GM12878 (cell line): ENCODE results near the gene S100A6. TPM values are rescaled to one million over a fixed set of nuclear protein-coding genes. Genes with fewer than 3 reads are reported as not detected.

Experiments
- E2F8 ChIP-seq: fragments of 450-650 bp; IDR thresholded peaks from 2 replicates; pipeline ENCODE4 v1.6.1; 2018; ENCODE audit warnings: mild to moderate bottlenecking, low read depth, moderate library complexity; ENCODE audit not compliant: partially characterized antibody
- HDAC2 ChIP-seq: fragments of 200-600 bp; sonication (generic); IDR thresholded peaks from 2 replicates; pipeline ENCODE4 v1.6.1; 2017
- MTA3 ChIP-seq: IDR thresholded peaks from 2 replicates; pipeline ENCODE4 v1.6.1; 2012; ENCODE audit warnings: low read length, inconsistent platforms, borderline replicate concordance
- NR2F1 ChIP-seq: fragments of 450-650 bp; conservative IDR thresholded peaks from 2 replicates; pipeline ENCODE4 v1.6.1; 2017; ENCODE audit warnings: mild to moderate bottlenecking
- PBX3 ChIP-seq: IDR thresholded peaks from 2 replicates; pipeline ENCODE4 v1.6.1; 2011; ENCODE audit warnings: mild to moderate bottlenecking, low read depth, low read length, moderate library complexity; ENCODE audit not compliant: insufficient replicate concordance
- POLR2A ChIP-seq: IDR thresholded peaks from 2 replicates; pipeline ENCODE4 v1.6.1; 2011; ENCODE audit warnings: low read depth, mild to moderate bottlenecking, low read length
- SMC3 ChIP-seq: IDR thresholded peaks from 2 replicates; pipeline ENCODE4 v1.6.1; 2011; ENCODE audit warnings: low read length, improper control_type of control experiment, borderline replicate concordance
- STAT3 ChIP-seq: IDR thresholded peaks from 2 replicates; pipeline ENCODE4 v1.6.1; 2011; ENCODE audit warnings: low read depth, low read length, improper control_type of control experiment
- ZNF592 ChIP-seq: fragments of 450-650 bp; IDR thresholded peaks from 2 replicates; pipeline ENCODE4 v1.6.1; 2017; ENCODE audit warnings: mild to moderate bottlenecking, moderate library complexity
- ZNF687 ChIP-seq: fragments of 450-650 bp; IDR thresholded peaks from 2 replicates; pipeline ENCODE4 v1.6.1; 2017; ENCODE audit warnings: mild to moderate bottlenecking, moderate library complexity
- polyA plus RNA-seq, 11 experiments: library from polyadenylated mRNA; depleted of rRNA in 4 of 11; unstranded in 6 of 11; stranded (reverse) in 5 of 11; fragments of >200 nt; fragmentation: Nextera tagmentation in 4 of 11; fragmentation: Illumina TruSeq in 1 of 11; extraction: Ambion mirVana in 4 of 11; extraction: Trizol in 1 of 11; gene quantifications; 1 replicate in 1 of 11; 2 replicates in 10 of 11; pipeline versions ENCODE4 v1.2.1 to v1.2.3, GENCODE V29; 2011 to 2016; ENCODE audit warnings: inconsistent platforms in 2 of 11, missing spikeins in 2 of 11, low read depth in 1 of 11
- total RNA-seq, 4 experiments: library from RNA; depleted of rRNA in 3 of 4; stranded (reverse); fragments of >200 nt in 3 of 4; fragmentation: Illumina TruSeq in 1 of 4; extraction: Trizol in 1 of 4; gene quantifications; 2 replicates each; pipeline versions ENCODE4 v1.2.1 to v1.2.3, GENCODE V29; 2013 to 2021
- TF ChIP-seq, protein P1 (sequence below): IDR thresholded peaks from 2 replicates; pipeline ENCODE4 v1.6.1; 2012; ENCODE audit warnings: mild to moderate bottlenecking, low read depth, low read length
- TF ChIP-seq, protein P2 (sequence below): IDR thresholded peaks from 2 replicates; pipeline ENCODE4 v1.6.1; 2011; ENCODE audit warnings: low read depth, mild to moderate bottlenecking, low read length, moderate library complexity, borderline replicate concordance; ENCODE audit errors: extremely low read depth

S100A6 gene
- total and polyA plus RNA-seq, 10 of the 15 experiments (the other 5 are each of a cell fraction or from before 2014, with no cell fraction given) = 7.2 to 121 (median 45.7) TPM

DNA sequence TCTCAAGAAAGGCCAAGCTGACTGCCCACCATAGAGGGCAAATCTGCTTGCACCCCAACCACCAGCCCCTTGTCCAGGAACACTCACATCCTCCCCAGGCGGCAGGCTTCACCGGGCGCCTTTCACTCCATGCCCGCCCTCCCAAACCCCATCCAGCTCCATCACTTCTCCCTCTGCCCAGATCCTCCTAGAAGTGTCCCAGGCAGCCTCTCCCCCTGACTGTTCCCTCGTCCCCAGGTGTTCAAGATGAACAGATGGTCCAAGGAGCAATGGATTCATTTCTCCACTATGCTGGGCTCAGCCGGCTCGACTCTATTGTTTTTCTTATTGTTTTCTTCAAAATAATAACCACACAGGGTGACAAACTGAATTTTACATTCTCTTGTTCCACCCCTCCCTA lies 22.1 kb downstream of the S100A6 start (continued):
- no peak for TF ChIP-seq E2F8
- no peak for TF ChIP-seq MTA3
- no peak for TF ChIP-seq STAT3
- TF ChIP-seq POLR2A = no peak
- TF ChIP-seq ZNF687 = no peak
- no peak for TF ChIP-seq ZNF592
- TF ChIP-seq HDAC2 = no peak
- no peak for TF ChIP-seq NR2F1
- TF ChIP-seq, protein P1, sequence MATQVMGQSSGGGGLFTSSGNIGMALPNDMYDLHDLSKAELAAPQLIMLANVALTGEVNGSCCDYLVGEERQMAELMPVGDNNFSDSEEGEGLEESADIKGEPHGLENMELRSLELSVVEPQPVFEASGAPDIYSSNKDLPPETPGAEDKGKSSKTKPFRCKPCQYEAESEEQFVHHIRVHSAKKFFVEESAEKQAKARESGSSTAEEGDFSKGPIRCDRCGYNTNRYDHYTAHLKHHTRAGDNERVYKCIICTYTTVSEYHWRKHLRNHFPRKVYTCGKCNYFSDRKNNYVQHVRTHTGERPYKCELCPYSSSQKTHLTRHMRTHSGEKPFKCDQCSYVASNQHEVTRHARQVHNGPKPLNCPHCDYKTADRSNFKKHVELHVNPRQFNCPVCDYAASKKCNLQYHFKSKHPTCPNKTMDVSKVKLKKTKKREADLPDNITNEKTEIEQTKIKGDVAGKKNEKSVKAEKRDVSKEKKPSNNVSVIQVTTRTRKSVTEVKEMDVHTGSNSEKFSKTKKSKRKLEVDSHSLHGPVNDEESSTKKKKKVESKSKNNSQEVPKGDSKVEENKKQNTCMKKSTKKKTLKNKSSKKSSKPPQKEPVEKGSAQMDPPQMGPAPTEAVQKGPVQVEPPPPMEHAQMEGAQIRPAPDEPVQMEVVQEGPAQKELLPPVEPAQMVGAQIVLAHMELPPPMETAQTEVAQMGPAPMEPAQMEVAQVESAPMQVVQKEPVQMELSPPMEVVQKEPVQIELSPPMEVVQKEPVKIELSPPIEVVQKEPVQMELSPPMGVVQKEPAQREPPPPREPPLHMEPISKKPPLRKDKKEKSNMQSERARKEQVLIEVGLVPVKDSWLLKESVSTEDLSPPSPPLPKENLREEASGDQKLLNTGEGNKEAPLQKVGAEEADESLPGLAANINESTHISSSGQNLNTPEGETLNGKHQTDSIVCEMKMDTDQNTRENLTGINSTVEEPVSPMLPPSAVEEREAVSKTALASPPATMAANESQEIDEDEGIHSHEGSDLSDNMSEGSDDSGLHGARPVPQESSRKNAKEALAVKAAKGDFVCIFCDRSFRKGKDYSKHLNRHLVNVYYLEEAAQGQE = no peak
- TF ChIP-seq, protein P2, sequence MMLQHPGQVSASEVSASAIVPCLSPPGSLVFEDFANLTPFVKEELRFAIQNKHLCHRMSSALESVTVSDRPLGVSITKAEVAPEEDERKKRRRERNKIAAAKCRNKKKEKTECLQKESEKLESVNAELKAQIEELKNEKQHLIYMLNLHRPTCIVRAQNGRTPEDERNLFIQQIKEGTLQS = no peak
- TF ChIP-seq SMC3 = no peak
- no peak for TF ChIP-seq PBX3
- TF ChIP-seq, all 136 proteins: peak for 0
